Type B pancreatic cell (in vitro differentiated cells): Measurements from ENCODE around the gene SLC35F3. TPM values are rescaled to one million over a fixed set of nuclear protein-coding genes. Genes with fewer than 3 reads are reported as not detected.

Experiments used
- DNase-seq: peaks from one replicate; pipeline ENCODE4 v3.0.0; 2021; ENCODE audit warnings: mixed read lengths; ENCODE audit not compliant: unreplicated experiment; ENCODE audit errors: extremely low spot score
- H3K27ac Mint-ChIP-seq: 2 replicates; pipeline ENCODE4 v1.8.0; 2021; ENCODE audit warnings: mild to moderate bottlenecking, mixed read lengths
- H3K27me3 Mint-ChIP-seq: 2 replicates; pipeline ENCODE4 v1.8.0; 2021; ENCODE audit warnings: mixed read lengths
- H3K36me3 Mint-ChIP-seq: 2 replicates; pipeline ENCODE4 v1.8.0; 2021; ENCODE audit warnings: mixed read lengths
- H3K4me1 Mint-ChIP-seq: one replicate; pipeline ENCODE4 v1.8.0; 2021; ENCODE audit warnings: mixed read lengths; ENCODE audit not compliant: unreplicated experiment
- H3K4me3 Mint-ChIP-seq: 2 replicates; pipeline ENCODE4 v1.8.0; 2021; ENCODE audit warnings: mild to moderate bottlenecking, mixed read lengths
- H3K9me3 Mint-ChIP-seq: 2 replicates; pipeline ENCODE4 v1.8.0; 2021; ENCODE audit warnings: mixed read lengths
- CTCF ChIP-seq: fragments of 200-600 bp; sonication (generic); conservative IDR thresholded peaks from 2 replicates; pipeline ENCODE4 v1.5.0; 2021; ENCODE audit warnings: antibody characterized with exemption, mild to moderate bottlenecking
- total RNA-seq: library from RNA; stranded (reverse); gene quantifications from 2 replicates; pipeline ENCODE4 v1.2.1, GENCODE V29; 2021; ENCODE audit warnings: low replicate concordance

The SLC35F3 gene
- total RNA-seq, 1 donor from 2014 or later: 2.1 TPM

DNA sequence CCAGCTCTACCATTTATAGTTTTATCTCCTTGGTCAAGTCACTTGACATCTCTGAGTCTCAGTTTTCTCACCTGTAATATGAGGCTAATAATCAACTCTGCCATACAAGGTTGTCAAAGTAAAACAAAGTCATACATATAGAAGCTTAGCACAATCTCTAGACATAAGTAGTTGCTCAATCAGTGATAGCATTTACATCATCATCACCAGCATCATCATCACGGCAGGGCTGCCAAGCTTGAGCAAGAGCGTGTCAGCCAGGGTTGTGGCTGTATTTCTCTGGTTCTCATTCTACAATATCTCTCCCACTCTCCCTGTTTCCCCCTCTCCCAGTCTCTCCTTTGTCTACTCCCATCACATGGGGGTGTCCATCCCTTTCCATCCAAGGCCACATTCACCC, 427.0 kb downstream of the SLC35F3 start:
- H3K36me3 Mint-ChIP-seq: no peaks in the 10 kb centered on the region
- no peak overlapping the region for H3K27ac Mint-ChIP-seq
- H3K4me3 Mint-ChIP-seq: no peak overlapping the region
- H3K4me1 Mint-ChIP-seq: peaks cover 4% of the 10 kb centered on the region
- TF ChIP-seq CTCF: no peak
- H3K9me3 Mint-ChIP-seq: no peaks in the 10 kb centered on the region
- H3K27me3 Mint-ChIP-seq: peaks cover 26% of the 10 kb centered on the region
- no peak for DNase-seq

DNA sequence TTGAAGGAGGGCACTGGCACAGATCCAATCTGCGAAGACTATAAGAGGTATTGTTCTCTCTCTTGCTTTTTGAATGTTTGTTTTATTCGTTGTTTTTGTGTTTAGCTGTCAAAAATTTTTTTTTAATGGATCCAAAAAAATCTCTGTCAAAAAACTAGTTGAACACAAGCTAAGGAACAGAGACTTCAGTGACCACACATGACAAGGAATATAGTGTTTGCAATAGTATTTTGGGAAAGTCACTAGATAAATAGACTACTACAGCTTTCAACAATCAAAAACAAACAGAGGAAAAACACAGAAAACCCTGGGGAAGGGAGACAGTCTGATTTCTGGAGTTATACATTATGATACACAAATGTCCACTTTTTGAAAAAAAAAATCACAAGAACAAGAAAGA, 431.9 kb downstream of the SLC35F3 start:
- Mint-ChIP-seq H3K27me3 (peaks cover 13% of the 10 kb centered on the region), H3K4me3 (no peak overlapping the region), H3K4me1 (no peaks in the 10 kb centered on the region), H3K27ac (no peak overlapping the region), H3K36me3 (no peaks in the 10 kb centered on the region), H3K9me3 (peaks cover 5% of the 10 kb centered on the region)
- no peak for TF ChIP-seq CTCF
- DNase-seq: no peak

GRCh38 chr1:234337233-234337632, 432.8 kb downstream of the SLC35F3 start:
- TF ChIP-seq CTCF: no peak
- Mint-ChIP-seq H3K27ac (no peak overlapping the region), H3K9me3 (peaks cover 5% of the 10 kb centered on the region), H3K27me3 (peaks cover 7% of the 10 kb centered on the region), H3K4me1 (no peaks in the 10 kb centered on the region), H3K4me3 (no peak overlapping the region), H3K36me3 (no peaks in the 10 kb centered on the region)
- no peak for DNase-seq

DNA sequence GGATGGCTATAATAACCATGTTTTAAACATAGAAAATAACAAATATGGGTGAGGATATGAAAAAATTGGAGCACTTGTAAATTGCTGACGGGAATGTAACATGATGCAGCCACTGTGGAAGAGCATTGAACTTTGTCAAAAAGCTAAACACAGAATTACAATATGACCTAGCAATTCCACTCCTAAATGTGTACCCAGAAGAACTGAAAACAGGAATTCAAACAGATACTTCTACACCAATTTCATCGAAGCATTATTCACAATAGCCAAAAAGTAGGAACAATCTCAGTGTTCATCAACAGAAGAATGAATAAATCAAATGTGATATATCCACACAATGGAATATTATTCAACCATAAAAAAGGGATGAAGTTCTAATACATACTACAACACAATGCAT, 436.1 kb downstream of the SLC35F3 start:
- no peak for TF ChIP-seq CTCF
- Mint-ChIP-seq H3K27ac (no peak overlapping the region), H3K4me1 (no peaks in the 10 kb centered on the region), H3K27me3 (peaks cover 9% of the 10 kb centered on the region), H3K9me3 (peaks cover 5% of the 10 kb centered on the region), H3K36me3 (no peaks in the 10 kb centered on the region), H3K4me3 (no peak overlapping the region)
- DNase-seq: no peak

DNA sequence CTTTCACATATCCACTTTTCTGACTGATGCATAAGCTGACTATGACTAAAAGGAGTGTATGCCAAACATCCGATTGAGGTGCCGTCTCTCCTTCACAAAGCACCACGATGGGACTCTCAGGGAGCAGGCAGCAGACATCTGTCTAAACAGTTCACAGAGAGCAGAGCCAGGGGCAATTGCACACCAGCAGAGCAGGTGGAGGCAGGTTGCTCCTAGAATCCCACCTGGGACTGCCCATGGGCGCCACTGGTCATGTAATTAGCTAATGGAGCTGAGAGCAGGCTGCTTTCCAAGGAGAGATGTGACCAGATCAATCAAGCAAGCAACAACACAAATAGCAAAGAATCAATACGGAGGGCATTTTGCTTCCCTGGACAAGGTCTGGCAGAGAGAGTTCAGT, 438.3 kb downstream of the SLC35F3 start:
- Mint-ChIP-seq H3K36me3 (no peaks in the 10 kb centered on the region), H3K4me3 (no peak overlapping the region), H3K27ac (no peak overlapping the region), H3K9me3 (peaks cover 5% of the 10 kb centered on the region), H3K27me3 (peaks cover 11% of the 10 kb centered on the region), H3K4me1 (no peaks in the 10 kb centered on the region)
- DNase-seq: no peak
- TF ChIP-seq CTCF: no peak

DNA sequence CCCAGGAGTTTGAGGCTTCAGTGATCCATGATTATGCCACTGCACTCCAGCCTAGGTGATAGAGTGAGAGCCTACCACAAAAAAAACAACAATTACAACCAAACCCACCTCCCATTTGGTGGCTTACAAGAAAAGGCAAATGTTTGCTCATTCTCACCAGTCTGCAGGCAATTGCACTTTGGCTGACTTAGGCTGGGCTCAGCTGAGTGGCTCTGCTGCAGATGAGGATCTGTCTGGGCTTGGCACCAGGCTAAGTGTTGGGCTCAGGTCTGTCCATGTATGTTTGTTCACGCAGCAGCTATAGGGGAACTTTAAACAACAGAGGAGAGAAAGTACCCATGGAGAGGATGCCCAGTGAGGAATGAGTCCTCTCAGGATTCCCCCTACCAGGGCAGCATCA, 440.8 kb downstream of the SLC35F3 start:
- H3K27me3 Mint-ChIP-seq: peaks cover 19% of the 10 kb centered on the region
- H3K4me1 Mint-ChIP-seq: no peaks in the 10 kb centered on the region
- DNase-seq: no peak
- no peak overlapping the region for H3K27ac Mint-ChIP-seq
- TF ChIP-seq CTCF: no peak
- no peaks in the 10 kb centered on the region for H3K36me3 Mint-ChIP-seq
- H3K4me3 Mint-ChIP-seq: no peak overlapping the region
- no peaks in the 10 kb centered on the region for H3K9me3 Mint-ChIP-seq
